Measurements from ENCODE around the gene KRTAP10-11.

- TF ChIP-seq ZNF274 (IDR thresholded peaks at IDR 0.05; ENCODE audit: low read depth, low read length) (no peak), YY1 (IDR thresholded peaks at IDR 0.05; ENCODE audit: insufficient read depth, insufficient read length) (no peak)
Observed at GRCh38 chr21:44696572-44696971, 50.4 kb downstream of the KRTAP10-11 start.
